22Rv1 (cell line): ENCODE measurements around the gene MEDAG.

ENCODE experiments used
- H3K27ac ChIP-seq: fragments of 450-650 bp; 2 replicates; pipeline ENCODE4 v1.5.1; 2017
- ZFX ChIP-seq: fragments of 450-650 bp; IDR thresholded peaks from 2 replicates; pipeline ENCODE4 v1.6.1; 2017; ENCODE audit warnings: antibody characterized with exemption, borderline replicate concordance
- TF ChIP-seq, protein P1 (sequence below): fragments of 450-650 bp; IDR thresholded peaks from 2 replicates; pipeline ENCODE4 v1.5.1; 2017; ENCODE audit warnings: mild to moderate bottlenecking

MEDAG gene

DNA sequence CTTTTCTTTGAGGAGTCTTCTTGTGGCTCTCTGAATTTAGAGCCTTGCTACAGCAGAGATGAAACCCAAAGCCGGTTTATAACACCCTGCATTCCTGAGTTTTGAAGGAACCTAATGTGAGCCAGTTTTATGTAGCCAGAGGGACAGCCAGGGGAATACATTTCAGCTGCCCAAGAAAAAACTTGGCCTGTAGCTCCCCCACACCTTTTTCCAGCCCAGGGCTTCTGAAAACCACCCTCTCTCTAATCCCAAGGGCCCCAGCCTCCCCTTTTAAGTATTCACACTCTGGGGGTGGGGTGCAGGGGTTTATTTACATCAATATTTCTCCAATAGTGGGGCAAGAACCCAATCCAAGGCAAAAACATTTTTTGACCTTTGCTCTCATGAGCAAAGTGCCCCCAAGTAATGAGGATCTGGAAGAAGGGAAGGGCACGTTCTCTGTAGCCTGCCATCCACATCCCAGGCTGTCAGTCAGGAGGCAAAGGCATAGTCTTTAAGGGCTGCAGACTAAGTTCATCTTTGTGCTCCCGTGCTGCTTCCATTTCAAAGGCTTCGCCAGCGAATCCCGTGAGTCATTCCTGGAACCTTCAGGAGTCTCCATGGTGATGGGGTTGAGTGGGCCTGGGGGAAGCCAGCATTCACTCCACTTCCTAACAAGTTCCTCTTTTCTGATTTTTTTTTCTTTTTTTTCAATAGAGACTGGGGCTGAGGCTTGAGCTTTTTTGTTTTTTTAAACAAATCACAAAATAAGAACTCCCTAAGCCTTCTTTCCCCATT is 33.2 kb upstream of the MEDAG start:
- no peak overlapping the region for H3K27ac ChIP-seq
- TF ChIP-seq, protein P1, sequence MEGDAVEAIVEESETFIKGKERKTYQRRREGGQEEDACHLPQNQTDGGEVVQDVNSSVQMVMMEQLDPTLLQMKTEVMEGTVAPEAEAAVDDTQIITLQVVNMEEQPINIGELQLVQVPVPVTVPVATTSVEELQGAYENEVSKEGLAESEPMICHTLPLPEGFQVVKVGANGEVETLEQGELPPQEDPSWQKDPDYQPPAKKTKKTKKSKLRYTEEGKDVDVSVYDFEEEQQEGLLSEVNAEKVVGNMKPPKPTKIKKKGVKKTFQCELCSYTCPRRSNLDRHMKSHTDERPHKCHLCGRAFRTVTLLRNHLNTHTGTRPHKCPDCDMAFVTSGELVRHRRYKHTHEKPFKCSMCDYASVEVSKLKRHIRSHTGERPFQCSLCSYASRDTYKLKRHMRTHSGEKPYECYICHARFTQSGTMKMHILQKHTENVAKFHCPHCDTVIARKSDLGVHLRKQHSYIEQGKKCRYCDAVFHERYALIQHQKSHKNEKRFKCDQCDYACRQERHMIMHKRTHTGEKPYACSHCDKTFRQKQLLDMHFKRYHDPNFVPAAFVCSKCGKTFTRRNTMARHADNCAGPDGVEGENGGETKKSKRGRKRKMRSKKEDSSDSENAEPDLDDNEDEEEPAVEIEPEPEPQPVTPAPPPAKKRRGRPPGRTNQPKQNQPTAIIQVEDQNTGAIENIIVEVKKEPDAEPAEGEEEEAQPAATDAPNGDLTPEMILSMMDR, result no peak
- no peak for TF ChIP-seq ZFX

DNA sequence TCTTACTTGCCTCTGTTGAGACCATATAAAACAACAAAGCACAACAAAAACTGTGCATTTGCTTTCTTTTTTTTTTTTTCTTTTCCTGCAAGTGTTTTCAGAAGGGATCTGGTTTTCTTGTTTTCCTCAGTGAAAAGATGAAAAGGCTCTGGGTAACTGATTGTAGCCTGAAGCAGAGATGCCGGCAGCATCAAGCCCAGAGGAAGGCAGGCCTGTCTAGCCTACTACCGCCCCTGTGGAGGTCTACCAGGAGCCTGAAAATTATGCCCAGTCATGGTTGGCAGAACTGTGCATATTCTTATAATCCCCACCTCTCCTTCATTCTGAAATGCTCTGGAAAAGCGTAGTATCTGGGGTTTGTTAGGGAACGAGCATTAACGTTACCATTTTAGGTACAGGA is 32.6 kb upstream of the MEDAG start:
- TF ChIP-seq, protein P1, result no peak
- TF ChIP-seq ZFX, result no peak
- no peak overlapping the region for H3K27ac ChIP-seq

DNA sequence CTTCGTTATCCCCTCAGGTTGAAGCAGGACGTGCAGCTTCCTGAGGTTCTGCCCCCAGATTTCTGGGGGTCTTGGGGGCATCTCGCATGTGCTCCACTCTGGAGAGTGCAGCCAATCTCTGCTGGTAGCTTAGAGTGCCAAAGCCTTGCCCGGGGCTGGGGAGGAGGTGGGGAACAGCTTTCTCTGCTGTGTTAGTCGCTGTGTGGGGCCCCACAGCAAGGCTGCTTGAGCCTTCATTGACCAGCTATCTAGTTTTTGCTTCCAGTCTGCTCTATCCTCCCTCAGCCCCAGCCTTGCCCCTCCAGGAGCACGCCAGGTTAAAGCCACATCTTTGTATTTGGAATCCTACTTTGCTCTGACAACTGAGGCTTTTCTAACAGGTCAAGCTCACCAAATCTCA is 32.0 kb upstream of the MEDAG start:
- no peak for TF ChIP-seq ZFX
- TF ChIP-seq, protein P1, result no peak
- no peak overlapping the region for H3K27ac ChIP-seq

DNA sequence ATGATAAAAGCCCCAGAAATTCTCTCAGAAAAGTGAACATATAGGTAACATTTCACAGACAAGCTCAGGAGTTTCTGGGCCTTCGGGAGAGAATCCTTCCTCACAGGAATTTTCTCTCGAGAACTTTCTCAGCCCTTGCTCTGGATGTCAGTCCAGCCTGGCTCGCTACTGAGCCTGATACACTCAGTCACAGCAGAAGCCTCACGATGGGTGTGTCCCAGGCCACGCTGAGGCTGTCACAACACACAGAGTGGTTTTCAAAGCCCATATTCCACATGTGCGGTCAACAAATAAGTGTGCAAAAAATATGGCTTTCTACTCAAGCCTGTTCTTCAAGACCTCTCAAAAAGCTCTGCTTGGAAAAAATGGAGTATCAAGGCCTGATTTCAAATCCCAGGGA is 31.5 kb upstream of the MEDAG start:
- no peak overlapping the region for H3K27ac ChIP-seq
- no peak for TF ChIP-seq ZFX
- TF ChIP-seq, protein P1, result no peak

DNA sequence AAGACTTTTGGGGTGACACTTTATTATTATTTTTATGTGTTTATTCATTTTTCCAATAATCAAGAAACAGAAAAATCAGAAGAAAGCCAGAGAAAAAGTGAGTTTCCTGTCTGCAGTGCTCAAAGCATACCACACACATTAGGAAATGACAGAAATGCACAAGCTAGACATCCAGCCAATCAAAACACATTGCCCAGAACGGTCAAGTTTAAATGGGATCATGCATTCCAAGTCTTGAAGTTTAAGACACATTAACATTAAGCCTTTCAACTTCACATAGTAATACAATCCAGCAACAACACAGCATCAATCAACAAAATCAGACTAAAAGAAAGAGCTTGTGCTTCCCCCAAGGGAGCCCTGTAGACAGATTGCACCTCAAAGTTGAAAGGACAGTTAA is 28.7 kb upstream of the MEDAG start:
- H3K27ac ChIP-seq, result no peak overlapping the region

DNA sequence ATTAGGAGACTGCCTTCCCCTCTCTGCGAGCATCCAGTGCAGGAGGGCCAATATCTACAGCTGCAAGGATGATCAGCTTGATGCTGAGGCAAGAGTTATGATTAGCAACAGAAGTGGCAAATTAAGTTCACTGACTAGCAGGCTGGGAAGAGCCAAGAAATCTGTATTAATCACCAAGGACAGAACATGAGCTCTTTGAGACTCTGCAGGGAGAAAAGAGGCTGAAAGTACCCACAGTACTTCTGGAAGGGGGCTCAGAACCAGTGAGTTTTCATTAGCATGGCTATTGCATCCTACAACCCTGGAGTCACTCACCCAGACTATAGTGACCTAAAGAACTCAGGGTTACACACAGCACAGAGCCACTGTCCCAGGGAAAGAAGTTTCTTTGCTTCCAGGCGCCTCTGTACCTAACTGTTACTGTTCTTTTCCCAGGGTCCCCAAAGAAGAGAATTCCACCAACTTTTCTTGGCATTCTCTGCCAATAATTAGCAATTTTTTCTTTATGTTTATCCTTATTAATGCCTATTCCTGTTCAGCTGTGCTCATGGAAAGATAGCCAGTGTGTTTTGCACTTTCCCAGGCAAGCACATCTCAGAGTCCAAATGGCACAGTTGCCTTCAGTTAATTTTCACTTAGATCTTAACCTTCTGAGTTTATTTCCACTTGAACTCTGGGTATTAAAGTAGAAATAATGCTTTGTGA is 25.8 kb upstream of the MEDAG start:
- H3K27ac ChIP-seq, result no peak overlapping the region
- TF ChIP-seq, protein P1, result no peak
- TF ChIP-seq ZFX, result no peak

More for the DNA sequence above, 28.7 kb upstream of the MEDAG start:
- no peak for TF ChIP-seq ZFX
- TF ChIP-seq, protein P1, result no peak

DNA sequence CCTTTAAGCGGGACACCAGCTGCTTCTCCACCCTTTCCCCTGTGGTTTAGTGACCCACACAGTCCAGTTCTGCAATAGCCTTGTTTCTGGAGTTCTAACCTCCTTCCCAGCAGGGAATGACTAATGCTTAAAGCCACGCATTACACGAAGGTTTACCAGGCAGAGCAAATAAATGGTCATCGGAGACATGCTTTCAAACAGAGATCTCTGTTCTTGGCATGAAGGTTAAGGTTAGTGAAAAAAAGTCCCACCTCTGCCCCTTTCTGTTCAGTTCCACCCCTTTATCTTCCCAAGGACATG is 25.3 kb upstream of the MEDAG start:
- TF ChIP-seq ZFX, result no peak

DNA sequence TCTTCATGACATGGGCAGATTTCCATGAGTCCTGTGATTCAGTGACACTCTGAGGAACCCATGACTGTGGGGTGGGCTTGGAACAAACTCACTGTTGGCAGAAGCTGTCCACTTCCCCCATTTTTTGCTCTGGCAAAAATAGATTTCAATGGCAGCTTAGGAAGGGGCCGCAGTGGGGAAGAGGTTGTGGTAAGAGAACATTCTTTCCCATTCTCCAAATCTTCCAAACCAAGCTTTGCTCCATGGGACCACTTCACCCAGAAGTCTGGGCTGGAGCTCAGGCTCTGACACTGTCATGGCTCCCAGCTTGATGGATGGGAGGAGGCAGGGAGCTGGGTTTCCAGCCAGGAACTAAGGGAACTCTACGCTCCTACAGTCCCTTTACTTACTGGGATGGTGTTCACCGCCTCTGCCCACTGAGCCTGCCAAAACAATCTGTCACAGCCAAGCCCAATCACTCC is 24.9 kb upstream of the MEDAG start:
- H3K27ac ChIP-seq, result no peak overlapping the region
- TF ChIP-seq, protein P1, result no peak
- TF ChIP-seq ZFX, result no peak

More for the DNA sequence above, 25.3 kb upstream of the MEDAG start:
- no peak overlapping the region for H3K27ac ChIP-seq
